PC-3 (cell line): ENCODE measurements around the gene NDEL1. TPM values are rescaled to one million over a fixed set of nuclear protein-coding genes. Genes with fewer than 3 reads are reported as not detected.

Experiments
- ATAC-seq: fragments of 200-7000 bp; cut with Tn5 transposase; 2 replicates; pipeline ENCODE4 v1.9.1; 2020; ENCODE audit warnings: mild to moderate bottlenecking, moderate library complexity
- BruUV-seq: library from RNA; stranded (reverse); fragments of 400-500 nt; replicated peaks from 2 replicates; lab custom pipeline; 2021; lab: Mats Ljungman, UMichigan
- CTCF ChIA-PET: fragments of 300-600 bp; sonication (Branson Sonifier 250); formaldehyde crosslinking; loops from one replicate; lab custom pipeline; 2022; ENCODE audit warnings: antibody characterized with exemption; lab: Charles Lee
- POLR2A ChIA-PET: fragments of 300-600 bp; sonication (Branson Sonifier 250); formaldehyde crosslinking; loops from one replicate; lab custom pipeline; 2022; ENCODE audit warnings: antibody characterized with exemption; ENCODE audit not compliant: unreplicated experiment; lab: Charles Lee
- DNase-seq: peaks from one replicate; pipeline ENCODE4 v3.0.0-alpha.2; 2015
- H2AFZ ChIP-seq: fragments of 300-600 bp; sonication (generic); 2 replicates; pipeline ENCODE4 v1.6.0; 2016; ENCODE audit warnings: antibody characterized with exemption, low read length
- H3F3A ChIP-seq: fragments of 300-600 bp; sonication (generic); one replicate; pipeline ENCODE4 v1.6.0; 2017; ENCODE audit warnings: antibody characterized with exemption, low read length, control low read depth, mild to moderate bottlenecking; ENCODE audit not compliant: unreplicated experiment
- H3K27ac ChIP-seq: fragments of 300-600 bp; sonication (generic); 2 replicates; pipeline ENCODE4 v1.5.1; 2016; ENCODE audit warnings: mild to moderate bottlenecking, low read length
- H3K27me3 ChIP-seq: fragments of 300-600 bp; sonication (generic); 2 replicates; pipeline ENCODE4 v1.6.1; 2016; ENCODE audit warnings: low read length, mixed read lengths
- H3K36me3 ChIP-seq: fragments of 300-600 bp; sonication (generic); 2 replicates; pipeline ENCODE4 v1.6.1; 2016; ENCODE audit warnings: low read depth, mixed run types, low read length, mixed read lengths
- H3K4me1 ChIP-seq: fragments of 300-600 bp; sonication (generic); 2 replicates; pipeline ENCODE4 v1.5.1; 2016; ENCODE audit warnings: low read length; ENCODE audit not compliant: insufficient read depth
- H3K4me2 ChIP-seq: fragments of 300-600 bp; sonication (generic); 2 replicates; pipeline ENCODE4 v1.6.0; 2016; ENCODE audit warnings: low read length
- H3K4me3 ChIP-seq: fragments of 300-600 bp; sonication (generic); 2 replicates; pipeline ENCODE4 v1.5.1; 2016; ENCODE audit warnings: mild to moderate bottlenecking, low read length, mixed read lengths
- H3K79me2 ChIP-seq: fragments of 300-600 bp; sonication (generic); 2 replicates; pipeline ENCODE4 v1.6.1; 2017; ENCODE audit warnings: low read length, mixed read lengths
- H3K9ac ChIP-seq: fragments of 300-600 bp; sonication (generic); 2 replicates; pipeline ENCODE4 v1.6.0; 2016; ENCODE audit warnings: mild to moderate bottlenecking, low read length
- H3K9me2 ChIP-seq: fragments of 300-600 bp; sonication (generic); replicated peaks from 2 replicates; pipeline ENCODE4 v1.6.1; 2016; ENCODE audit warnings: mixed run types, low read length, mixed read lengths
- H3K9me3 ChIP-seq: fragments of 300-600 bp; sonication (generic); 2 replicates; pipeline ENCODE4 v1.6.1; 2016; ENCODE audit warnings: low read length, mixed read lengths
- H4K20me1 ChIP-seq: fragments of 300-600 bp; sonication (generic); 2 replicates; pipeline ENCODE4 v1.6.1; 2016; ENCODE audit warnings: low read length, mixed read lengths
- CTCF ChIP-seq: fragments of 300-600 bp; sonication (generic); conservative IDR thresholded peaks from 2 replicates; pipeline ENCODE4 v1.5.1; 2017; ENCODE audit warnings: antibody characterized with exemption, low read depth, mild to moderate bottlenecking, low read length
- EZH2 ChIP-seq: fragments of 300-600 bp; sonication (generic); IDR thresholded peaks from one replicate; pipeline ENCODE4 v1.6.1; 2017; ENCODE audit warnings: antibody characterized with exemption, mild to moderate bottlenecking, low read length; ENCODE audit not compliant: unreplicated experiment
- EZH2phosphoT487 ChIP-seq: fragments of 300-600 bp; sonication (generic); IDR thresholded peaks from 2 replicates; pipeline ENCODE4 v1.6.1; 2018; ENCODE audit warnings: mild to moderate bottlenecking, antibody characterized with exemption, low read length, borderline replicate concordance
- intact Hi-C: fragments of 100-400 bp; cut with micrococcal nuclease; formaldehyde crosslinking; loops from 2 replicates; pipeline ENCODE4 v1.9.0; 2023
- total RNA-seq: library from RNA; depleted of rRNA; stranded (reverse); fragments of >200 nt; gene quantifications from 2 replicates; pipeline ENCODE4 v1.2.3, GENCODE V29; 2014

Gene NDEL1
- total RNA-seq, 1 experiment from 2014 or later: 32.7 TPM

- no peaks in the 10 kb centered on the region for H3K27me3 ChIP-seq
- no peaks in the 10 kb centered on the region for H3F3A ChIP-seq
- no peaks in the 10 kb centered on the region for H3K79me2 ChIP-seq
- DNase-seq (no peak), ATAC-seq (no peak)
- H3K4me1 ChIP-seq: peaks cover 7% of the 10 kb centered on the region; the same call in 1 of the 2 replicates
- no peak overlapping the region for H3K4me3 ChIP-seq
- intact Hi-C loops: no loop called here
- CTCF ChIA-PET: no interaction called here
- H3K9me3 ChIP-seq: no peaks in the 10 kb centered on the region
- H4K20me1 ChIP-seq: no peaks in the 10 kb centered on the region
- H3K36me3 ChIP-seq: peaks cover under 1% of the 10 kb centered on the region; the same call in 1 of the 2 replicates
- no peak for TF ChIP-seq EZH2phosphoT487
- TF ChIP-seq CTCF: no peak
- no peak for TF ChIP-seq EZH2
- BruUV-seq: no TSS peak
- POLR2A ChIA-PET: no interaction called here
- H3K9ac ChIP-seq: no peak overlapping the region
- no peaks in the 10 kb centered on the region for H3K9me2 ChIP-seq
- H3K27ac ChIP-seq: no peak overlapping the region
- H2AFZ ChIP-seq: no peak overlapping the region
- no peak overlapping the region for H3K4me2 ChIP-seq
Measured at GRCh38 chr17:8477171-8477570, 41.5 kb downstream of the NDEL1 start.

GRCh38 chr17:8477715-8478441 lies 42.2 kb downstream of the NDEL1 start:
- Histone ChIP-seq H3K4me2 (no peak overlapping the region), H4K20me1 (no peaks in the 10 kb centered on the region), H3K9me2 (no peaks in the 10 kb centered on the region), H3K9ac (no peak overlapping the region), H3K4me1 (peaks cover 5% of the 10 kb centered on the region; the same call in 1 of the 2 replicates), H3F3A (no peaks in the 10 kb centered on the region), H3K9me3 (no peaks in the 10 kb centered on the region), H3K27ac (no peak overlapping the region), H2AFZ (no peak overlapping the region), H3K27me3 (no peaks in the 10 kb centered on the region), H3K36me3 (no peaks in the 10 kb centered on the region; the same call in 1 of the 2 replicates), H3K4me3 (no peak overlapping the region), H3K79me2 (no peaks in the 10 kb centered on the region)
- DNase-seq (no peak), ATAC-seq (no peak)
- ChIA-PET POLR2A (interaction anchor here (0.6 kb wide), 1 partner anchor 48 kb away, joined by 3 read pairs; no protein-coding TSS in a partner anchor), CTCF (no interaction called here)
- no TSS peak for BruUV-seq
- no peak for TF ChIP-seq EZH2phosphoT487
- no peak for TF ChIP-seq EZH2
- intact Hi-C loops: no loop called here

GRCh38 chr17:8479431-8479947 lies 43.8 kb downstream of the NDEL1 start:
- no peak overlapping the region for H3K4me3 ChIP-seq
- H3K79me2 ChIP-seq: no peaks in the 10 kb centered on the region
- ChIA-PET CTCF (no interaction called here), POLR2A (no interaction called here)
- no peak overlapping the region for H3K9ac ChIP-seq
- no peaks in the 10 kb centered on the region for H3K9me2 ChIP-seq
- no peak overlapping the region for H3K27ac ChIP-seq
- H3K27me3 ChIP-seq: no peaks in the 10 kb centered on the region
- no peak for ATAC-seq
- TF ChIP-seq CTCF: no peak
- TF ChIP-seq EZH2: no peak
- no peak for TF ChIP-seq EZH2phosphoT487
- H3K4me1 ChIP-seq: no peaks in the 10 kb centered on the region
- DNase-seq: no peak
- H3K4me2 ChIP-seq: no peak overlapping the region
- H4K20me1 ChIP-seq: no peaks in the 10 kb centered on the region
- no peaks in the 10 kb centered on the region for H3K9me3 ChIP-seq
- peaks cover 11% of the 10 kb centered on the region for H3K36me3 ChIP-seq
- BruUV-seq: no TSS peak
- no peaks in the 10 kb centered on the region for H3F3A ChIP-seq
- H2AFZ ChIP-seq: no peak overlapping the region
- intact Hi-C loops: no loop called here
